GM23338 (cell line): Measurements from ENCODE around the gene DRC7. TPM values are rescaled to one million over a fixed set of nuclear protein-coding genes. Genes with fewer than 3 reads are reported as not detected.

Source experiments
- ATAC-seq: fragments of 200-7000 bp; cut with Tn5 transposase; 3 replicates; pipeline ENCODE4 v1.9.1; 2020
- DNase-seq: peaks from one replicate; pipeline ENCODE4 v3.0.0-alpha.2; 2015; ENCODE audit warnings: low spot score
- H2AFZ ChIP-seq: fragments of 200-600 bp; sonication (generic); 2 replicates; pipeline ENCODE4 v1.8.0; 2016; ENCODE audit warnings: antibody characterized with exemption, mild to moderate bottlenecking, moderate library complexity
- H3F3A ChIP-seq: fragments of 200-600 bp; sonication (generic); replicated peaks from 2 replicates; pipeline ENCODE4 v1.8.0; 2017; ENCODE audit warnings: antibody characterized with exemption, mixed run types, low read depth
- H3K27ac ChIP-seq: fragments of 200-600 bp; sonication (generic); 2 replicates; pipeline ENCODE4 v1.6.1; 2016; ENCODE audit warnings: low read depth
- H3K27me3 ChIP-seq: fragments of 200-600 bp; sonication (generic); 2 replicates; pipeline ENCODE4 v1.8.0; 2016; ENCODE audit warnings: mild to moderate bottlenecking, mixed run types, moderate library complexity; ENCODE audit not compliant: insufficient read depth
- H3K36me3 ChIP-seq: fragments of 200-600 bp; sonication (generic); 2 replicates; pipeline ENCODE4 v1.8.0; 2016; ENCODE audit warnings: mild to moderate bottlenecking; ENCODE audit not compliant: insufficient read depth
- H3K4me1 ChIP-seq: fragments of 200-600 bp; sonication (generic); 2 replicates; pipeline ENCODE4 v1.8.0; 2016; ENCODE audit warnings: mild to moderate bottlenecking, moderate library complexity; ENCODE audit not compliant: insufficient read depth
- H3K4me2 ChIP-seq: fragments of 200-600 bp; sonication (generic); 2 replicates; pipeline ENCODE4 v1.7.1; 2017; ENCODE audit warnings: mixed run types
- H3K4me3 ChIP-seq: fragments of 200-600 bp; sonication (generic); 2 replicates; pipeline ENCODE4 v1.6.1; 2016; ENCODE audit warnings: mixed run types
- H3K79me2 ChIP-seq: fragments of 200-600 bp; sonication (generic); replicated peaks from 2 replicates; pipeline ENCODE4 v1.8.0; 2017; ENCODE audit warnings: mild to moderate bottlenecking; ENCODE audit not compliant: insufficient read depth
- H3K9me2 ChIP-seq: fragments of 200-600 bp; sonication (generic); 2 replicates; pipeline ENCODE4 v1.8.0; 2017; ENCODE audit not compliant: insufficient read depth
- H4K20me1 ChIP-seq: fragments of 200-600 bp; sonication (generic); replicated peaks from 2 replicates; pipeline ENCODE4 v1.8.0; 2017; ENCODE audit warnings: mild to moderate bottlenecking; ENCODE audit not compliant: insufficient read depth
- H3K27ac Mint-ChIP-seq: 2 replicates; pipeline ENCODE4 v1.8.0; 2020; ENCODE audit warnings: inconsistent platforms, mild to moderate bottlenecking, moderate library complexity, mixed read lengths
- H3K27me3 Mint-ChIP-seq: 3 replicates; pipeline ENCODE4 v1.8.0; 2022; ENCODE audit warnings: low read depth, mild to moderate bottlenecking, moderate library complexity, mixed read lengths, inconsistent platforms; ENCODE audit not compliant: insufficient read depth, poor library complexity
- H3K36me3 Mint-ChIP-seq: 3 replicates; pipeline ENCODE4 v1.8.0; 2021; ENCODE audit warnings: low read depth, mild to moderate bottlenecking, inconsistent platforms, moderate library complexity, mixed read lengths
- H3K4me1 Mint-ChIP-seq: 3 replicates; pipeline ENCODE4 v1.8.0; 2020; ENCODE audit warnings: mild to moderate bottlenecking, inconsistent platforms, mixed read lengths
- H3K4me3 Mint-ChIP-seq: 3 replicates; pipeline ENCODE4 v1.8.0; 2021; ENCODE audit warnings: moderate library complexity, mild to moderate bottlenecking, inconsistent platforms, mixed read lengths
- H3K9me3 Mint-ChIP-seq: 3 replicates; pipeline ENCODE4 v1.8.0; 2020; ENCODE audit warnings: moderate library complexity, mild to moderate bottlenecking, inconsistent platforms, mixed read lengths
- CREB1 ChIP-seq: fragments of 250-450 bp; sonication (Bioruptor Pico); IDR thresholded peaks from 2 replicates; pipeline ENCODE4 v1.5.0; 2020; ENCODE audit warnings: low read depth, mild to moderate bottlenecking, moderate library complexity
- CTCF ChIP-seq, 2 experiments: fragments of 200-600 bp in 1 of 2; sonication (generic) in 1 of 2; conservative IDR thresholded peaks; 2 replicates each; pipeline versions ENCODE4 v1.5.1 to v1.6.1; 2016 to 2017; ENCODE audit warnings: antibody characterized with exemption in 2 of 2, low read depth in 2 of 2, mild to moderate bottlenecking in 2 of 2, moderate library complexity in 1 of 2
- ETS1 ChIP-seq: IDR thresholded peaks from 2 replicates; pipeline ENCODE4 v1.6.1; 2016; ENCODE audit warnings: antibody characterized with exemption
- EZH2 ChIP-seq: fragments of 200-600 bp; sonication (generic); IDR thresholded peaks from one replicate; pipeline ENCODE4 v1.8.0; 2017; ENCODE audit warnings: antibody characterized with exemption, mild to moderate bottlenecking, low read depth; ENCODE audit not compliant: unreplicated experiment
- EZH2phosphoT487 ChIP-seq: fragments of 200-600 bp; sonication (generic); IDR thresholded peaks from one replicate; pipeline ENCODE4 v1.8.1; 2018; ENCODE audit warnings: antibody characterized with exemption; ENCODE audit not compliant: unreplicated experiment
- JUNB ChIP-seq: IDR thresholded peaks from one replicate; pipeline ENCODE4 v1.6.1; 2016; ENCODE audit warnings: antibody characterized with exemption; ENCODE audit not compliant: unreplicated experiment
- NANOG ChIP-seq: IDR thresholded peaks from 2 replicates; pipeline ENCODE4 v1.6.1; 2016; ENCODE audit warnings: antibody characterized with exemption, borderline replicate concordance
- POLR2AphosphoS5 ChIP-seq: IDR thresholded peaks from 2 replicates; pipeline ENCODE4 v1.6.1; 2016; ENCODE audit warnings: antibody characterized with exemption, low read depth
- REST ChIP-seq: IDR thresholded peaks from one replicate; pipeline ENCODE4 v1.6.1; 2018; ENCODE audit warnings: antibody characterized with exemption; ENCODE audit not compliant: unreplicated experiment
- STAT1 ChIP-seq: IDR thresholded peaks from one replicate; pipeline ENCODE4 v1.6.1; 2016; ENCODE audit warnings: antibody characterized with exemption; ENCODE audit not compliant: unreplicated experiment
- ZNF114 ChIP-seq: fragments of 250-450 bp; sonication (Bioruptor Pico); IDR thresholded peaks from 2 replicates; pipeline ENCODE4 v1.5.0; 2020; ENCODE audit warnings: mild to moderate bottlenecking, moderate library complexity
- ZNF331 ChIP-seq: fragments of 250-450 bp; sonication (Bioruptor Pico); IDR thresholded peaks from 2 replicates; pipeline ENCODE4 v1.5.0; 2020; ENCODE audit warnings: low read depth, mild to moderate bottlenecking, moderate library complexity
- ZNF462 ChIP-seq: fragments of 250-450 bp; sonication (Bioruptor Pico); IDR thresholded peaks from 2 replicates; pipeline ENCODE4 v1.5.0; 2020; ENCODE audit warnings: mild to moderate bottlenecking, moderate library complexity
- polyA plus RNA-seq: library from polyadenylated mRNA; unstranded; fragments of >200 nt; fragmentation: Nextera tagmentation; extraction: Ambion mirVana; gene quantifications from 2 replicates; pipeline ENCODE4 v1.2.1, GENCODE V29; 2016
- total RNA-seq: library from RNA; depleted of rRNA; stranded (reverse); fragments of >200 nt; shearing (Covaris generic); gene quantifications from 2 replicates; pipeline ENCODE4 v1.2.3, GENCODE V29; 2014

The DRC7 gene
- total and polyA plus RNA-seq, 2 experiments from 2014 or later, result not detected

- Histone ChIP-seq H3K4me2 (no peak overlapping the region), H3K27me3 (no peaks in the 10 kb centered on the region), H3K4me3 (no peak overlapping the region), H3K36me3 (no peaks in the 10 kb centered on the region), H3K4me1 (no peaks in the 10 kb centered on the region), H2AFZ (0 out of 2 replicates have a peak overlapping the region, but pooled peaks have one; percentile 63), H3K9me2 (no peaks in the 10 kb centered on the region), H4K20me1 (no peaks in the 10 kb centered on the region), H3K79me2 (no peaks in the 10 kb centered on the region), H3F3A (no peaks in the 10 kb centered on the region), H3K27ac (no peak overlapping the region)
- Mint-ChIP-seq H3K27ac (no peak overlapping the region), H3K27me3 (peaks cover 6% of the 10 kb centered on the region), H3K4me3 (no peak overlapping the region), H3K4me1 (peaks cover 15% of the 10 kb centered on the region), H3K9me3 (no peaks in the 10 kb centered on the region), H3K36me3 (no peaks in the 10 kb centered on the region)
- DNase-seq, result peak; percentile 27
- no peak; the same call in 2 of the 3 replicates for ATAC-seq
- TF ChIP-seq STAT1 (no peak), ETS1 (no peak), EZH2 (no peak), ZNF331 (no peak), JUNB (no peak), ZNF462 (CRISPR knock-in tag) (no peak), ZNF114 (CRISPR knock-in tag) (no peak), REST (no peak), CTCF (conservative IDR thresholded peaks at IDR 0.05; ENCODE audit: low read depth in 2 of 2) (no peak), EZH2phosphoT487 (no peak), NANOG (no peak), POLR2AphosphoS5 (no peak), CREB1 (CRISPR knock-in tag) (no peak)
Observed at GRCh38 chr16:57689762-57690558, 4.6 kb upstream of the DRC7 start.
